Spleen (tissue), 11 donors: Measurements from ENCODE around the gene THSD4. TPM values are rescaled to one million over a fixed set of nuclear protein-coding genes. Genes with fewer than 3 reads are reported as not detected.

Experiments
- DNase-seq: peaks from one replicate; pipeline ENCODE4 v3.0.0-alpha.2; 2020
- H3K27ac ChIP-seq, 8 donors: fragments of 200-600 bp; sonication (generic) in 7 of 8; 1 replicate in 4 of 8; 2 replicates in 4 of 8; pipeline versions ENCODE4 v1.5.0 to v1.8.0; 2016 to 2021; ENCODE audit warnings: inconsistent platforms in 4 of 8, mild to moderate bottlenecking in 4 of 8, moderate library complexity in 1 of 8
- H3K27me3 ChIP-seq, 7 donors: fragments of 200-600 bp; sonication (generic) in 6 of 7; replicated peaks in 1 of 7; 1 replicate in 4 of 7; 2 replicates in 3 of 7; pipeline versions ENCODE4 v1.5.0 to v1.8.0; 2016 to 2021; ENCODE audit warnings: inconsistent platforms in 3 of 7, mild to moderate bottlenecking in 1 of 7
- H3K36me3 ChIP-seq, 6 donors: fragments of 200-600 bp; sonication (generic) in 5 of 6; 1 replicate in 4 of 6; 2 replicates in 2 of 6; pipeline versions ENCODE4 v1.5.0 to v1.8.0; 2016 to 2021; ENCODE audit warnings: inconsistent platforms in 2 of 6
- H3K4me1 ChIP-seq, 6 donors: fragments of 200-600 bp; sonication (generic) in 5 of 6; 1 replicate in 3 of 6; 2 replicates in 3 of 6; pipeline versions ENCODE4 v1.5.0 to v1.8.0; 2016 to 2021; ENCODE audit warnings: inconsistent platforms in 3 of 6
- H3K4me3 ChIP-seq, 8 donors: fragments of 200-600 bp; sonication (generic) in 7 of 8; 1 replicate in 4 of 8; 2 replicates in 4 of 8; pipeline versions ENCODE4 v1.5.0 to v1.8.0; 2016 to 2021; ENCODE audit warnings: inconsistent platforms in 4 of 8, mild to moderate bottlenecking in 4 of 8, moderate library complexity in 2 of 8
- H3K9me3 ChIP-seq, 8 donors: fragments of 200-600 bp; sonication (generic) in 7 of 8; 1 replicate in 4 of 8; 2 replicates in 4 of 8; pipeline versions ENCODE4 v1.5.0 to v1.8.0; 2016 to 2021; ENCODE audit warnings: inconsistent platforms in 4 of 8
- POLR2A ChIP-seq, 3 donors: fragments of 450-650 bp; IDR thresholded peaks; one replicate each; pipeline ENCODE4 v1.5.1; 2017; ENCODE audit warnings: antibody characterized with exemption in 3 of 3, mild to moderate bottlenecking in 1 of 3
- POLR2AphosphoS5 ChIP-seq, 3 donors: sonication (generic); formaldehyde crosslinking; IDR thresholded peaks; one replicate each; pipeline ENCODE4 v1.5.1; 2017; ENCODE audit warnings: antibody characterized with exemption in 3 of 3
- WGBS, 5 donors: extraction: QIAGEN DNeasy Blood & Tissue Kit in 3 of 5; methylation state at CpG; one replicate each; pipeline versions ENCODE4 v1.1.5 to v1.1.7; 2013 to 2018; 5-methylcytosine and 5-hydroxymethylcytosine counted together
- intact Hi-C: fragments of 100-400 bp; cut with DNase I; formaldehyde crosslinking; loops from one replicate; pipeline ENCODE4 v1.15.0; 2023; ENCODE audit warnings: low total_unique reads
- polyA plus RNA-seq, 3 donors: library from polyadenylated mRNA; stranded (reverse); fragments of 200-250 nt; gene quantifications; one replicate each; pipeline ENCODE4 v1.2.1, GENCODE V29; 2013
- total RNA-seq, 7 donors: library from RNA; depleted of rRNA in 3 of 7; stranded (reverse); fragments of >200 nt in 3 of 7; fragmentation: NEBNext Ultra II Directional in 4 of 7; extraction: Animal tissue kit (Norgen Biotek cat#: 25700) in 4 of 7; gene quantifications; one replicate each; pipeline versions ENCODE4 v1.1.0 to v1.2.1, GENCODE V29; 2016 to 2021
- TF ChIP-seq, protein P1 (sequence below), 11 experiments: fragments of 200-600 bp in 7 of 11; fragments of 450-650 bp in 4 of 11; sonication (generic) in 4 of 11; IDR thresholded peaks in 8 of 11; conservative IDR thresholded peaks in 3 of 11; 1 replicate in 7 of 11; 2 replicates in 4 of 11; pipeline versions ENCODE4 v1.4.0 to v1.8.0; 2016 to 2021; ENCODE audit warnings: antibody characterized with exemption in 11 of 11, inconsistent platforms in 4 of 11, mild to moderate bottlenecking in 1 of 11
- donor health status: healthy with polysubstance abuse.
- donor health status: DM: no; HTN: no; CAD: no; lungs with moderate emphysema.
- donor health status: DM: no; HTN: no; CAD: no.
- donor health status: Bipolar disorder and iron deficiency.
- donor health status: healthy.
- donor health status: DM: no; HTN: no; CAD: no.
- donor health status: DM: yes; HTN: yes; CAD: no.

The THSD4 gene
- total and polyA plus RNA-seq, 10 donors, result 0.29 to 11.3 (median 3.4) TPM

DNA sequence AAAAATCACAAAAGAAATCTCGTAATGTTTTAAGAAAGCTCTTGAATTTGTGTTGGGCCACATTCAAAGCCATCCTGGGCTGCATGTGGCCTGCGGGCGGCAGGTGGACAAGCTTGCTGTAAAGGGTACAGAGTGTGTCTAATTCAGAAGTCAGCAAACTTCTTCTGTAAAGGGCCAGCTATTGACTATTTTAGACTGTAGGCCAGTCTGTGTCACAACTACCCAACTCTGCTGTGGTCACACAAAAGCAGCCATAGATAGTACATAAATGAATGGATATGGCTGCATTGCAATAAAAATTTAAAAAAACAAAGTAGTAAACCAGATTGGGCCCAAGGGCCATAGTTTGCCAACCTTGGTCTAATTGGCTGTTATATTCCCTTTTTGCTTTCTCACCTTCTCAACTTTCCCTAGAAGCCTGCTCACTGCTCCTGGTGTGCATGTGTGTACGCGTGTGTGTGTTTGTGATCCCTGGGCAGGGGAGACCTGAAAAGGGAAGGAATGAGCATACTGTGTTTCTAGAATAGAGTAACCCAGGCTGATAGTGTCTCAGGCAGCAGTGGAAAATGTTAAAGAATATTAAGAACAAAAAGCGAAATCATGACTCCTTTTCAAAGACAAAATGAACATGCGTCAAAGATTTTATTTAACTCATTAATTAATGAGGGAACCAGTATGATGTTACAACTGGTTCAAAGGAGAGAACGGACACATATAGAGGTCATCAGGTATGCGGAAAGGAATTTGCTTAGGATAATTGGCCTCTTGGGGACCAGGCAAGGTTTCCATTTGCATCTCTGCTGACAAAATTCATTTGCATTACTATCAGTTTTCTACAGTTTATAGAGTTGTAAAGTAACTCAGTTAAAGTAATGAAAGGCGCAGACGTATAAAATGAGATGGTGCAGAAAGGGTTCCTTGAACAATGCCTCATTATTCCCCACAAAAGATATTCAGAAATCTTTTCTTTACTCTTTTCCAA lies 248.0 kb downstream of the THSD4 start:
- H3K27ac ChIP-seq, result no peak overlapping the region
- 88 to 91% (median 90%) methylated on average over 11 of the region's 11 CpGs for WGBS, 5 donors
- no peak for DNase-seq
- H3K9me3 ChIP-seq, result no peaks in the 10 kb centered on the region
- TF ChIP-seq POLR2A (IDR thresholded peaks at IDR 0.05) (no peak), POLR2AphosphoS5 (IDR thresholded peaks at IDR 0.05) (no peak)
- TF ChIP-seq, protein P1, sequence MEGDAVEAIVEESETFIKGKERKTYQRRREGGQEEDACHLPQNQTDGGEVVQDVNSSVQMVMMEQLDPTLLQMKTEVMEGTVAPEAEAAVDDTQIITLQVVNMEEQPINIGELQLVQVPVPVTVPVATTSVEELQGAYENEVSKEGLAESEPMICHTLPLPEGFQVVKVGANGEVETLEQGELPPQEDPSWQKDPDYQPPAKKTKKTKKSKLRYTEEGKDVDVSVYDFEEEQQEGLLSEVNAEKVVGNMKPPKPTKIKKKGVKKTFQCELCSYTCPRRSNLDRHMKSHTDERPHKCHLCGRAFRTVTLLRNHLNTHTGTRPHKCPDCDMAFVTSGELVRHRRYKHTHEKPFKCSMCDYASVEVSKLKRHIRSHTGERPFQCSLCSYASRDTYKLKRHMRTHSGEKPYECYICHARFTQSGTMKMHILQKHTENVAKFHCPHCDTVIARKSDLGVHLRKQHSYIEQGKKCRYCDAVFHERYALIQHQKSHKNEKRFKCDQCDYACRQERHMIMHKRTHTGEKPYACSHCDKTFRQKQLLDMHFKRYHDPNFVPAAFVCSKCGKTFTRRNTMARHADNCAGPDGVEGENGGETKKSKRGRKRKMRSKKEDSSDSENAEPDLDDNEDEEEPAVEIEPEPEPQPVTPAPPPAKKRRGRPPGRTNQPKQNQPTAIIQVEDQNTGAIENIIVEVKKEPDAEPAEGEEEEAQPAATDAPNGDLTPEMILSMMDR (IDR thresholded peaks at IDR 0.05 in 8 of 11, conservative IDR thresholded peaks at IDR 0.05 in 3 of 11), result no peak
- no peaks in the 10 kb centered on the region for H3K36me3 ChIP-seq
- no peaks in the 10 kb centered on the region for H3K4me1 ChIP-seq
- no peaks in the 10 kb centered on the region for H3K27me3 ChIP-seq
- intact Hi-C loops, result no loop called here
- no peak overlapping the region for H3K4me3 ChIP-seq

DNA sequence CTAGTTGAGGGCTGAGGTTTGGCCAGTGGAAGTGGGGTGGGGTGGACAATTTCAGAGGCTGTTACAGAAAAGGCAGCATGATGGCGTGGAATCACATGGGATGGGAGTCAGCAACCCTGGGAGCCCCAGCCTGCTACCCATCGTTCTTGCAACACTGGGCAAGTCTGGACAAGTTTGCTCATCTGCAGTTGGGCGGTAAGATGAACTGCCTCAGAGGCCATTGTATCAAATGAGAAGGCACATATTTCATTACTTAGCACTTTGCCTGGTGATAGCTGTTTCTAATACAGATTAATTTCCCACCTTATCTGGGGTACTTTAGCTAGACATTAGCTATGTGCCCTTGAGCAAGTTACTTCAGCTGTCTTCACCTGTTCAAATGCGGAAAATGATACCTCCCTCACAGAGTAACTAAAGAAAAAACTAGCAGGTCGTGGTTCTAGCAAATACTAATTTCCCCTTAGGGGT lies 248.9 kb downstream of the THSD4 start:
- Histone ChIP-seq H3K4me3 (no peak overlapping the region), H3K9me3 (no peaks in the 10 kb centered on the region), H3K36me3 (no peaks in the 10 kb centered on the region), H3K27me3 (no peaks in the 10 kb centered on the region), H3K4me1 (no peaks in the 10 kb centered on the region), H3K27ac (no peak overlapping the region)
- no peak for DNase-seq
- no peak for TF ChIP-seq POLR2AphosphoS5 (IDR thresholded peaks at IDR 0.05)
- TF ChIP-seq, protein P1 (IDR thresholded peaks at IDR 0.05 in 8 of 11, conservative IDR thresholded peaks at IDR 0.05 in 3 of 11), result no peak
- no peak for TF ChIP-seq POLR2A (IDR thresholded peaks at IDR 0.05)
- intact Hi-C loops, result no loop called here
- WGBS, 5 donors, result 80 to 88% (median 85%) methylated on average over 5 of the region's 5 CpGs

DNA sequence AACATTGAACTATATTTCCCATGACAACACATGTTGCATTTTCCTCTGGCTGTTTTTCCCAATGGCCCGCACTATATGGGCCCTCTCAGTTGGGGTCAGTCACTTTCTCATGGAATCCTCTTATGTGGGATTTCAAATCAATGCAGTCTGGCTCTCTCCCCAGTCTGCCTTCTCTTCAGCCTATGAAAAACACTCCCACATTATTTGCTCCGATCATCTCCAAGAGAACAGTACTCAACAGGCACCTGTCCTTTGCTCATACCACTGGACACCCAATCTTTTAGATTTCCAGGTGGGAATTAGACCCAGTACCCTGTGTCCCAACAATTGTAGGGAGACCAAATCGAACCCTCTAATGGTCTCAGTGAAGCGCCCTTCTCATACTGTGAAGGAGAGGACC lies 251.3 kb downstream of the THSD4 start:
- intact Hi-C loops, result no loop called here
- WGBS, 5 donors, result 73 to 92% (median 86%) methylated on average over 4 of the region's 4 CpGs

More for the DNA sequence above, 251.3 kb downstream of the THSD4 start:
- Histone ChIP-seq H3K27me3 (no peaks in the 10 kb centered on the region), H3K4me3 (no peak overlapping the region), H3K36me3 (no peaks in the 10 kb centered on the region), H3K9me3 (no peaks in the 10 kb centered on the region), H3K4me1 (no peaks in the 10 kb centered on the region), H3K27ac (no peak overlapping the region)
- DNase-seq, result no peak
- TF ChIP-seq POLR2A (IDR thresholded peaks at IDR 0.05) (no peak), POLR2AphosphoS5 (IDR thresholded peaks at IDR 0.05) (no peak)
- TF ChIP-seq, protein P1 (IDR thresholded peaks at IDR 0.05 in 8 of 11, conservative IDR thresholded peaks at IDR 0.05 in 3 of 11), result no peak
